Measurements from ENCODE around the gene DIP2C.

- TF ChIP-seq CTCF (IDR thresholded peaks at IDR 0.05) (no peak), POLR2A (IDR thresholded peaks at IDR 0.05) (no peak)
Measured at GRCh38 chr10:629186-629998, 60.1 kb downstream of the DIP2C start.
